GM12878 (cell line): Measurements from ENCODE around the gene NAB1.

Experiments
- CTCF ChIP-seq, 3 experiments: IDR thresholded peaks in 2 of 3; conservative IDR thresholded peaks in 1 of 3; 2 replicates each; pipeline ENCODE4 v1.5.1; 2011; ENCODE audit warnings: low read depth in 3 of 3, low read length in 3 of 3, mild to moderate bottlenecking in 3 of 3, control low read depth in 2 of 3, moderate library complexity in 2 of 3, inconsistent platforms in 1 of 3, mixed read lengths in 1 of 3; ENCODE audit not compliant: control insufficient read depth in 2 of 3, insufficient read depth in 1 of 3; ENCODE audit errors: extremely low read depth in 1 of 3
- EP300 ChIP-seq, 2 experiments: fragments of 150-350 bp in 1 of 2; IDR thresholded peaks; 2 replicates each; pipeline ENCODE4 v1.6.1; 2011 to 2012; ENCODE audit warnings: low read depth in 2 of 2, low read length in 2 of 2, borderline replicate concordance in 1 of 2, improper control_type of control experiment in 1 of 2, inconsistent platforms in 1 of 2; ENCODE audit not compliant: control insufficient read depth in 1 of 2
- KAT2A ChIP-seq: conservative IDR thresholded peaks from 2 replicates; pipeline ENCODE4 v1.6.1; 2011; ENCODE audit warnings: low read depth, low read length; ENCODE audit not compliant: control insufficient read depth
- MYC ChIP-seq: IDR thresholded peaks from 2 replicates; pipeline ENCODE4 v1.6.1; 2011; ENCODE audit warnings: mild to moderate bottlenecking, low read length, moderate library complexity, inconsistent platforms; ENCODE audit not compliant: insufficient read depth, insufficient replicate concordance, insufficient read length, severe bottlenecking
- SP1 ChIP-seq: IDR thresholded peaks from one replicate; pipeline ENCODE4 v1.6.1; 2011; ENCODE audit warnings: low read depth, low read length
- TAF1 ChIP-seq: IDR thresholded peaks from 2 replicates; pipeline ENCODE4 v1.6.1; 2011; ENCODE audit warnings: mild to moderate bottlenecking, low read depth, low read length, borderline replicate concordance

DNA sequence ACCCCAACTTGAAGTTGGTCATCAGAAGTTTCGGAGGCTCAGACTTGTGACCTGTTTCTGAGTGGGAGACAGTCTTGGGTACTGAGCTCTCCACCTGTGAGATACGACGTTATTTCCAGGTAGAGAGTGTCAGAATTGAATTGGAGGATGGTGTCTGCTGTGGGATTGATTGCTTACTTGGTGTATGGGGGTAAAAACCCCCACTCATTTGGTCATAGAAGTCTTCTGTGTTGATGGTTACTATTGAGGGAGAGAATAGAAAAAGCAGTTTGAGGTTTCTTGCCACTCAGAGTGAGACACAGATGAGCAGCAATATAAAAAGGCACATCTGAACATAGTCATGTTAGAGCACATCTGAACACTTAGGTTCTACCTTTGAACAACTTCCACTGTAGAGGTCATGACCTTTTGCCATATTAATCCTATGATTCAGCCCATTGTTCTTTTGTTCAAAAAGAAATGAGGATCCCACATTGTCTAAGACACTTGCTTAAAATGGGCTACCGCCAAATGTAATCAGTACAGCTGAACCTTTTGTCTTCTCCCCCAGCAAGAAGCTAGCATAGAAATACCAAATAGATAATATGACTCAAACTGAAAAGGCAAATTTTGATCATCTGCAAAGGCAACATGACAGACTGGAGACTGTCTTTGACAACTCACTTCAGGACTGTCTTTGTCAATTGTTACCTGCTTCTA, 73.3 kb downstream of the NAB1 start:
- TF ChIP-seq CTCF (IDR thresholded peaks at IDR 0.05 in 2 of 3, conservative IDR thresholded peaks at IDR 0.05 in 1 of 3; ENCODE audit: control insufficient read depth in 2 of 3, extremely low read depth in 1 of 3, insufficient read depth in 1 of 3, low read depth in 3 of 3, low read length in 3 of 3) (no peak), TAF1 (peak; percentile 24; the same call in 1 of the 2 replicates), KAT2A (no peak), MYC (no peak), SP1 (no peak), EP300 (IDR thresholded peaks at IDR 0.05; ENCODE audit: borderline replicate concordance in 1 of 2, control insufficient read depth in 1 of 2, low read depth in 2 of 2, low read length in 2 of 2) (peak; percentile 71 to 89)
